H9 (cell line): ENCODE results near the gene BTBD3. TPM values are rescaled to one million over a fixed set of nuclear protein-coding genes. Genes with fewer than 3 reads are reported as not detected.

Source experiments
- DNase-seq: peaks from one replicate; pipeline ENCODE4 v3.0.0-alpha.2; 2017
- H2AFZ ChIP-seq: one replicate; pipeline ENCODE4 v1.6.1; 2013; ENCODE audit warnings: mild to moderate bottlenecking, low read length, control low read depth, moderate library complexity
- H2AK5ac ChIP-seq: 2 replicates; pipeline ENCODE4 v1.6.1; 2013; ENCODE audit warnings: low read length, control low read depth, mixed read lengths; ENCODE audit not compliant: insufficient read length
- H2BK120ac ChIP-seq: one replicate; pipeline ENCODE4 v1.6.1; 2013; ENCODE audit warnings: low read depth, mild to moderate bottlenecking, low read length, control low read depth, inconsistent platforms; ENCODE audit not compliant: poor library complexity, severe bottlenecking
- H2BK12ac ChIP-seq: 2 replicates; pipeline ENCODE4 v1.6.1; 2013; ENCODE audit warnings: low read length, control low read depth, mixed read lengths, low read depth; ENCODE audit not compliant: insufficient read length
- H2BK15ac ChIP-seq: 2 replicates; pipeline ENCODE4 v1.6.1; 2013; ENCODE audit warnings: low read depth, low read length, control low read depth
- H2BK20ac ChIP-seq: one replicate; pipeline ENCODE4 v1.6.1; 2013; ENCODE audit warnings: low read depth, mild to moderate bottlenecking, low read length, control low read depth, inconsistent platforms; ENCODE audit not compliant: poor library complexity, severe bottlenecking
- H2BK5ac ChIP-seq: 2 replicates; pipeline ENCODE4 v1.6.1; 2013; ENCODE audit warnings: low read length, control low read depth, mixed read lengths; ENCODE audit not compliant: insufficient read length
- H3K14ac ChIP-seq: 2 replicates; pipeline ENCODE4 v1.6.1; 2013; ENCODE audit warnings: low read length, control low read depth; ENCODE audit not compliant: insufficient read depth
- H3K18ac ChIP-seq: 2 replicates; pipeline ENCODE4 v1.6.1; 2013; ENCODE audit warnings: low read depth, mild to moderate bottlenecking, mixed read lengths, low read length, control low read depth; ENCODE audit not compliant: insufficient read length
- H3K23ac ChIP-seq: 2 replicates; pipeline ENCODE4 v1.6.1; 2013; ENCODE audit warnings: low read length, control low read depth, mixed read lengths, low read depth; ENCODE audit not compliant: insufficient read length
- H3K23me2 ChIP-seq: 2 replicates; pipeline ENCODE4 v1.6.1; 2013; ENCODE audit warnings: low read depth, mild to moderate bottlenecking, mixed read lengths, low read length, control low read depth; ENCODE audit not compliant: insufficient read length, poor library complexity, severe bottlenecking
- H3K27ac ChIP-seq: 2 replicates; pipeline ENCODE4 v1.5.1; 2013; ENCODE audit warnings: low read length, control low read depth, mixed read lengths, low read depth; ENCODE audit not compliant: insufficient read length
- H3K27me3 ChIP-seq: 2 replicates; pipeline ENCODE4 v1.6.1; 2013; ENCODE audit warnings: low read length, control low read depth, inconsistent platforms; ENCODE audit not compliant: insufficient read depth
- H3K4ac ChIP-seq: 2 replicates; pipeline ENCODE4 v1.6.1; 2013; ENCODE audit warnings: low read depth, mild to moderate bottlenecking, control low read depth, inconsistent platforms, low read length, moderate library complexity
- H3K4me1 ChIP-seq: 2 replicates; pipeline ENCODE4 v1.6.1; 2013; ENCODE audit warnings: low read length, control low read depth, inconsistent platforms; ENCODE audit not compliant: insufficient read depth
- H3K4me2 ChIP-seq: 2 replicates; pipeline ENCODE4 v1.6.1; 2013; ENCODE audit warnings: low read length, control low read depth, mixed read lengths; ENCODE audit not compliant: insufficient read length, insufficient read depth
- H3K56ac ChIP-seq: 2 replicates; pipeline ENCODE4 v1.6.1; 2013; ENCODE audit warnings: low read depth, mild to moderate bottlenecking, mixed read lengths, low read length, control low read depth; ENCODE audit not compliant: insufficient read length
- H3K79me1 ChIP-seq: 2 replicates; pipeline ENCODE4 v1.6.1; 2013; ENCODE audit warnings: low read depth, mild to moderate bottlenecking, moderate library complexity, low read length, control low read depth, inconsistent platforms; ENCODE audit not compliant: insufficient read depth, poor library complexity, severe bottlenecking
- H3K79me2 ChIP-seq: 2 replicates; pipeline ENCODE4 v1.6.1; 2013; ENCODE audit warnings: low read length, control low read depth, inconsistent platforms; ENCODE audit not compliant: insufficient read depth
- H3K9ac ChIP-seq: 2 replicates; pipeline ENCODE4 v1.6.1; 2013; ENCODE audit warnings: low read length, control low read depth, mixed read lengths; ENCODE audit not compliant: insufficient read length; ENCODE audit errors: extremely low read depth
- H3K9me3 ChIP-seq: one replicate; pipeline ENCODE4 v1.6.1; 2013; ENCODE audit warnings: low read depth, low read length, inconsistent platforms; ENCODE audit not compliant: control insufficient read depth
- H3T11ph ChIP-seq: one replicate; pipeline ENCODE4 v1.6.1; 2013; ENCODE audit warnings: mild to moderate bottlenecking, low read length, control low read depth, inconsistent platforms
- H4K20me1 ChIP-seq: one replicate; pipeline ENCODE4 v1.6.1; 2013; ENCODE audit not compliant: control insufficient read depth, insufficient read length, insufficient read depth
- H4K5ac ChIP-seq: 2 replicates; pipeline ENCODE4 v1.6.1; 2013; ENCODE audit warnings: low read depth, mild to moderate bottlenecking, mixed read lengths, low read length, control low read depth; ENCODE audit not compliant: insufficient read length
- H4K8ac ChIP-seq: replicated peaks from 2 replicates; pipeline ENCODE4 v1.6.1; 2013; ENCODE audit warnings: low read length, control low read depth, mixed read lengths, low read depth; ENCODE audit not compliant: insufficient read length
- H4K91ac ChIP-seq: 2 replicates; pipeline ENCODE4 v1.6.1; 2013; ENCODE audit warnings: low read depth, mild to moderate bottlenecking, moderate library complexity, mixed read lengths, low read length, control low read depth; ENCODE audit not compliant: insufficient read length
- H3K27ac Mint-ChIP-seq, 3 experiments: 2 replicates in 2 of 3; 3 replicates in 1 of 3; pipeline ENCODE4 v1.8.0; 2020 to 2021; ENCODE audit warnings: mixed read lengths in 3 of 3, mild to moderate bottlenecking in 1 of 3, moderate library complexity in 1 of 3
- H3K27me3 Mint-ChIP-seq: 2 replicates; pipeline ENCODE4 v1.8.0; 2021; ENCODE audit warnings: low read depth, mild to moderate bottlenecking, moderate library complexity, mixed read lengths
- H3K36me3 Mint-ChIP-seq, 3 experiments: 2 replicates in 2 of 3; 3 replicates in 1 of 3; pipeline ENCODE4 v1.8.0; 2020 to 2021; ENCODE audit warnings: low read depth in 3 of 3, mixed read lengths in 3 of 3; ENCODE audit not compliant: insufficient read depth in 1 of 3
- H3K4me1 Mint-ChIP-seq, 2 experiments: 2 replicates each; pipeline ENCODE4 v1.8.0; 2020; ENCODE audit warnings: mixed read lengths in 2 of 2
- H3K4me3 Mint-ChIP-seq, 2 experiments: 2 replicates in 1 of 2; 3 replicates in 1 of 2; pipeline ENCODE4 v1.8.0; 2020 to 2021; ENCODE audit warnings: mild to moderate bottlenecking in 2 of 2, mixed read lengths in 2 of 2, moderate library complexity in 1 of 2
- H3K9me3 Mint-ChIP-seq, 2 experiments: 2 replicates in 1 of 2; 3 replicates in 1 of 2; pipeline ENCODE4 v1.8.0; 2020; ENCODE audit warnings: mild to moderate bottlenecking in 2 of 2, mixed read lengths in 2 of 2, moderate library complexity in 1 of 2
- total RNA-seq: library from RNA; stranded (reverse); gene quantifications from 2 replicates; pipeline ENCODE4 v1.2.1, GENCODE V29; 2021
- TF ChIP-seq, protein P1 (sequence below): fragments of 200-600 bp; sonication (generic); conservative IDR thresholded peaks from 3 replicates; pipeline ENCODE4 v1.8.0; 2021; ENCODE audit warnings: antibody characterized with exemption, mild to moderate bottlenecking

BTBD3 gene
- total RNA-seq, 1 experiment from 2014 or later, result 62.1 TPM

DNA sequence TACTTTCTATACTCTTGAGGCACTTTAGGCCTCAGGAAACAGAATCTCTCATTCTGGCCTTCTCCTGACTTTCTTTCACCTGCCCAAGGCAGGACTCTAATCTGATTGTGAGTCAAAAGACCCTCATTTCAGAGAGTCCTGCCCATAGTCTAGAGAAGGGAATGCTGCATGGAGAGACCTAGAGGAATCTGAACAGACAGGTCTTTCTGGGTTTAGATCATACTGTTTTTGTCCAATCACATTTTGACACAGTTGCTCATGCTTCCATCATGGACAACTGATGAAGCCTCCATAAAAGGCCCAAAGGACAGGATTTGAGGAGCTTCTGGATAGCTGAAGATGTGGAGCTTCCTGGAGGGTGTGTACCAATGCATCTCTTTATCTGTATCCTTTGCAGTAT is 48.1 kb upstream of the BTBD3 start:
- no peak overlapping the region for H3K4me2 ChIP-seq
- TF ChIP-seq, protein P1, sequence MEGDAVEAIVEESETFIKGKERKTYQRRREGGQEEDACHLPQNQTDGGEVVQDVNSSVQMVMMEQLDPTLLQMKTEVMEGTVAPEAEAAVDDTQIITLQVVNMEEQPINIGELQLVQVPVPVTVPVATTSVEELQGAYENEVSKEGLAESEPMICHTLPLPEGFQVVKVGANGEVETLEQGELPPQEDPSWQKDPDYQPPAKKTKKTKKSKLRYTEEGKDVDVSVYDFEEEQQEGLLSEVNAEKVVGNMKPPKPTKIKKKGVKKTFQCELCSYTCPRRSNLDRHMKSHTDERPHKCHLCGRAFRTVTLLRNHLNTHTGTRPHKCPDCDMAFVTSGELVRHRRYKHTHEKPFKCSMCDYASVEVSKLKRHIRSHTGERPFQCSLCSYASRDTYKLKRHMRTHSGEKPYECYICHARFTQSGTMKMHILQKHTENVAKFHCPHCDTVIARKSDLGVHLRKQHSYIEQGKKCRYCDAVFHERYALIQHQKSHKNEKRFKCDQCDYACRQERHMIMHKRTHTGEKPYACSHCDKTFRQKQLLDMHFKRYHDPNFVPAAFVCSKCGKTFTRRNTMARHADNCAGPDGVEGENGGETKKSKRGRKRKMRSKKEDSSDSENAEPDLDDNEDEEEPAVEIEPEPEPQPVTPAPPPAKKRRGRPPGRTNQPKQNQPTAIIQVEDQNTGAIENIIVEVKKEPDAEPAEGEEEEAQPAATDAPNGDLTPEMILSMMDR, result no peak

More for the DNA sequence above, 48.1 kb upstream of the BTBD3 start:
- H3K9me3 Mint-ChIP-seq, result no peaks in the 10 kb centered on the region; a peak in 1 of 5 replicates
- no peaks in the 10 kb centered on the region for H3K27me3 Mint-ChIP-seq
- no peak overlapping the region for H2BK20ac ChIP-seq
- peaks cover 2 to 7% of the 10 kb centered on the region in 2 experiments; a peak in 3 of 4 replicates for H3K4me1 Mint-ChIP-seq
- H3K27me3 ChIP-seq, result no peaks in the 10 kb centered on the region
- H3K4me3 Mint-ChIP-seq, result no peak overlapping the region
- H3K79me2 ChIP-seq, result no peaks in the 10 kb centered on the region
- H3K79me1 ChIP-seq, result no peaks in the 10 kb centered on the region
- no peaks in the 10 kb centered on the region for H3K23me2 ChIP-seq
- H3K4me1 ChIP-seq, result no peaks in the 10 kb centered on the region
- no peak overlapping the region for H3K4ac ChIP-seq
- H3T11ph ChIP-seq, result no peak overlapping the region
- no peaks in the 10 kb centered on the region for H4K20me1 ChIP-seq
- no peak overlapping the region for H4K5ac ChIP-seq
- no peak overlapping the region for H2BK12ac ChIP-seq
- no peak overlapping the region for H3K23ac ChIP-seq
- H3K27ac Mint-ChIP-seq, result no peak overlapping the region
- no peak overlapping the region for H3K27ac ChIP-seq
- no peaks in the 10 kb centered on the region for H3K36me3 Mint-ChIP-seq
- H3K14ac ChIP-seq, result no peak overlapping the region
- no peak overlapping the region for H3K56ac ChIP-seq
- H4K91ac ChIP-seq, result no peak overlapping the region
- no peaks in the 10 kb centered on the region for H3K9me3 ChIP-seq
- H2AK5ac ChIP-seq, result no peak overlapping the region
- H2BK5ac ChIP-seq, result no peak overlapping the region
- H3K9ac ChIP-seq, result no peak overlapping the region
- H2AFZ ChIP-seq, result no peak overlapping the region
- H4K8ac ChIP-seq, result no peak overlapping the region
- no peak overlapping the region for H3K18ac ChIP-seq
- no peak overlapping the region for H2BK120ac ChIP-seq
- H2BK15ac ChIP-seq, result no peak overlapping the region
- no peak for DNase-seq
